Skeletal muscle tissue (tissue), 4 donors: ENCODE measurements around the gene FLNC. TPM values are rescaled to one million over a fixed set of nuclear protein-coding genes. Genes with fewer than 3 reads are reported as not detected.

Experiments used
- H3K27ac ChIP-seq: one replicate; pipeline ENCODE4 v1.7.0; 2013; ENCODE audit warnings: mild to moderate bottlenecking, low read depth, low read length, inconsistent platforms
- H3K27me3 ChIP-seq, 3 donors: one replicate each; pipeline ENCODE4 v1.7.0; 2013; ENCODE audit warnings: low read length in 3 of 3; ENCODE audit not compliant: control insufficient read depth in 3 of 3, insufficient read depth in 3 of 3
- H3K36me3 ChIP-seq, 3 donors: one replicate each; pipeline ENCODE4 v1.7.0; 2013; ENCODE audit warnings: low read length in 3 of 3; ENCODE audit not compliant: control insufficient read depth in 3 of 3, insufficient read depth in 3 of 3
- H3K4me1 ChIP-seq, 3 donors: one replicate each; pipeline ENCODE4 v1.7.0; 2013; ENCODE audit warnings: low read length in 3 of 3, mild to moderate bottlenecking in 3 of 3; ENCODE audit not compliant: control insufficient read depth in 3 of 3, insufficient read depth in 3 of 3
- H3K4me3 ChIP-seq, 3 donors: one replicate each; pipeline ENCODE4 v1.7.0; 2013; ENCODE audit warnings: low read length in 3 of 3
- H3K9ac ChIP-seq, 3 donors: one replicate each; pipeline ENCODE4 v1.7.0; 2013; ENCODE audit warnings: low read length in 3 of 3, mild to moderate bottlenecking in 3 of 3, moderate library complexity in 2 of 3, low read depth in 1 of 3
- H3K9me3 ChIP-seq, 3 donors: one replicate each; pipeline ENCODE4 v1.7.0; 2013; ENCODE audit warnings: low read length in 3 of 3; ENCODE audit not compliant: control insufficient read depth in 3 of 3
- total RNA-seq: library from RNA; depleted of rRNA; stranded (reverse); fragments of >200 nt; gene quantifications from one replicate; pipeline ENCODE4 v1.2.3, GENCODE V29; 2014
- donor health status: Osteomylitis.

The FLNC gene
- total RNA-seq, 1 donor from 2014 or later: 611 TPM

- H3K9ac ChIP-seq: peak overlapping the region; percentile 88 to 93 (median 88)
- H3K4me1 ChIP-seq: peaks cover 50 to 71% (median 53%) of the 10 kb centered on the region in 3 donors
- H3K9me3 ChIP-seq: no peaks in the 10 kb centered on the region
- no peaks in the 10 kb centered on the region for H3K27me3 ChIP-seq
- H3K4me3 ChIP-seq: peak overlapping the region; percentile 70 to 82 (median 73)
- H3K27ac ChIP-seq: peak overlapping the region; percentile 97
- peaks cover under 1 to 23% (median 1%) of the 10 kb centered on the region in 3 donors for H3K36me3 ChIP-seq
These were observed 627 bp upstream of the FLNC start for GRCh38 chr7:128829391-128830166.

- Histone ChIP-seq H3K9ac (peak overlapping the region; percentile 95 to 100 (median 95)), H3K27ac (peak overlapping the region; percentile 97), H3K9me3 (no peaks in the 10 kb centered on the region), H3K36me3 (peaks cover 17 to 39% (median 18%) of the 10 kb centered on the region in 3 donors), H3K4me3 (peak overlapping the region; percentile 89 to 97 (median 90)), H3K27me3 (no peaks in the 10 kb centered on the region), H3K4me1 (peaks cover 66 to 82% (median 70%) of the 10 kb centered on the region in 3 donors)
These were observed 1.2 kb downstream of the FLNC start for GRCh38 chr7:128831178-128831993.

- Histone ChIP-seq H3K27ac (peak overlapping the region; percentile 97), H3K9me3 (no peaks in the 10 kb centered on the region), H3K27me3 (no peaks in the 10 kb centered on the region), H3K4me3 (peak overlapping the region; percentile 89 to 97 (median 90)), H3K4me1 (peaks cover 66 to 81% (median 68%) of the 10 kb centered on the region in 3 donors), H3K36me3 (peaks cover 25 to 47% (median 26%) of the 10 kb centered on the region in 3 donors), H3K9ac (peak overlapping the region; percentile 95 to 100 (median 98))
These were observed 2.0 kb downstream of the FLNC start for GRCh38 chr7:128831994-128832879.

GRCh38 chr7:128832880-128833147 lies 2.6 kb downstream of the FLNC start:
- Histone ChIP-seq H3K9ac (peak overlapping the region; percentile 92 to 100 (median 98)), H3K36me3 (peaks cover 31 to 53% (median 31%) of the 10 kb centered on the region in 3 donors), H3K4me3 (peak overlapping the region; percentile 83 to 97 (median 90)), H3K9me3 (no peaks in the 10 kb centered on the region), H3K4me1 (peaks cover 68 to 84% (median 68%) of the 10 kb centered on the region in 3 donors), H3K27ac (peak overlapping the region; percentile 97), H3K27me3 (no peaks in the 10 kb centered on the region)

- Histone ChIP-seq H3K9me3 (no peaks in the 10 kb centered on the region), H3K27me3 (no peaks in the 10 kb centered on the region), H3K9ac (peak overlapping the region; percentile 92 to 100 (median 98)), H3K27ac (peak overlapping the region; percentile 97), H3K4me3 (peak overlapping the region; percentile 83 to 97 (median 90)), H3K4me1 (peaks cover 62 to 85% (median 70%) of the 10 kb centered on the region in 3 donors), H3K36me3 (peaks cover 36 to 58% (median 37%) of the 10 kb centered on the region in 3 donors)
These were observed 3.1 kb downstream of the FLNC start for GRCh38 chr7:128833148-128833945.

- H3K36me3 ChIP-seq: peaks cover 42 to 64% (median 43%) of the 10 kb centered on the region in 3 donors
These were observed 3.7 kb downstream of the FLNC start for GRCh38 chr7:128833946-128834325.

GRCh38 chr7:128835231-128835751 lies 5.1 kb downstream of the FLNC start:
- peak overlapping the region; percentile 97 for H3K27ac ChIP-seq
- peak overlapping the region; percentile 33 to 81 (median 64) for H3K9ac ChIP-seq
- H3K27me3 ChIP-seq: no peaks in the 10 kb centered on the region
- no peaks in the 10 kb centered on the region for H3K9me3 ChIP-seq
- peak overlapping the region; percentile 24 to 41 (median 41) for H3K4me3 ChIP-seq
- H3K36me3 ChIP-seq: peaks cover 56 to 78% (median 56%) of the 10 kb centered on the region in 3 donors
- peaks cover 53 to 90% (median 76%) of the 10 kb centered on the region in 3 donors for H3K4me1 ChIP-seq

More at GRCh38 chr7:128833946-128834325, 3.7 kb downstream of the FLNC start:
- peaks cover 58 to 86% (median 71%) of the 10 kb centered on the region in 3 donors for H3K4me1 ChIP-seq
- H3K27me3 ChIP-seq: no peaks in the 10 kb centered on the region
- H3K9me3 ChIP-seq: no peaks in the 10 kb centered on the region
- peak overlapping the region; percentile 57 to 100 (median 98) for H3K9ac ChIP-seq
- peak overlapping the region; percentile 83 to 97 (median 90) for H3K4me3 ChIP-seq
- peak overlapping the region; percentile 97 for H3K27ac ChIP-seq

GRCh38 chr7:128835790-128836641 lies 5.8 kb downstream of the FLNC start:
- Histone ChIP-seq H3K36me3 (peaks cover 63 to 79% (median 63%) of the 10 kb centered on the region in 3 donors), H3K27me3 (no peaks in the 10 kb centered on the region), H3K27ac (peak overlapping the region; percentile 97), H3K9me3 (no peaks in the 10 kb centered on the region), H3K4me1 (peaks cover 53 to 92% (median 82%) of the 10 kb centered on the region in 3 donors), H3K9ac (peak overlapping the region; percentile 44 to 81 (median 64)), H3K4me3 (peak overlapping the region; percentile 24 to 41 (median 41))
